Measurements from ENCODE around the gene APBB2.
"Not testable (repeated sequence)": the region's sequence is repeated elsewhere in the genome, so short reads cannot be mapped to it uniquely, and the experiment has no call there.

Gene APBB2

DNA sequence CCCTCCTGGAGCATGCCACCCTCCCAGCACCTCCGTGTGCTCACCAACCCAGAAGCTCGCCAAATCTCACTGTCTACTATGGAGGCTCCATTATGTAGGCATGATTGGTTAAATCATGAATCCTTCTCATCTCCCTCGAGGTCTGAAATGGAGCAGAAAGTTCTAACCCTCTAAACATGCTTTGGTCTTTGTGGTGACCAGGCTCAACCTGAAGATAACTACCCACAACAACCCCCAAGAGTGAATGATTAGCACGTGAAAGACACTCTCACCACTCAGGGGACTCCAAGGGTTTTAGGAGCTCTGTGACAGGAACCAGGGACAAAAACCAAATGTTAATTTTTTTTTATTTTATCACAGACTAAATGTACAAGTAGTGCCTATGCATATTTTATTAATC lies 47.2 kb downstream of the APBB2 start:
- ATAC-seq (no peak), DNase-seq (no peak)
- no peaks in the 10 kb centered on the region for H3K4me1 Mint-ChIP-seq
- peaks cover 2% of the 10 kb centered on the region for H3K9me3 Mint-ChIP-seq
- no peaks in the 10 kb centered on the region for H3K36me3 Mint-ChIP-seq (ENCODE audit: low read depth)
- H3K27ac Mint-ChIP-seq = no peak overlapping the region
- no peaks in the 10 kb centered on the region for H3K27me3 Mint-ChIP-seq
- H3K4me3 Mint-ChIP-seq = no peak overlapping the region

DNA sequence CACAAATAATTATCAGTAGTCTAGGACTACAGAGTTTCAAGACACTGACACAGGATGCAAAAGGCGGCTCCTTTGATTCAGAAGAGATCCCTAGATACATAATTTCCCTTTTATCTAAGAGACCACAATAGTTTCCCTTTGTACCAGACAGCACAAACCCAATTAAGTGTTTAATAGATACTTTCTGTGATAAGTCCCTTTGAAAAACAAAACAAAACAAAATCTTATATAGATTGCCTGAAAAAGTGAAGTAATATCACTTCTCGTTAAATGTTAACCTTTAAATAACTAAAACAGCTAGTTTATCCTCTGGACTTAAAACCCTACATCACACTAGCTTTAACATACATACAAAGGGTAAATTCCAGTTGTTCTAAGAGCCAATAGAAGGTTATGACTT lies 49.9 kb downstream of the APBB2 start:
- ATAC-seq (no peak), DNase-seq (no peak)
- Mint-ChIP-seq H3K36me3 (ENCODE audit: low read depth) (no peaks in the 10 kb centered on the region), H3K9me3 (no peaks in the 10 kb centered on the region), H3K27me3 (no peaks in the 10 kb centered on the region), H3K27ac (no peak overlapping the region), H3K4me1 (no peaks in the 10 kb centered on the region), H3K4me3 (no peak overlapping the region)

DNA sequence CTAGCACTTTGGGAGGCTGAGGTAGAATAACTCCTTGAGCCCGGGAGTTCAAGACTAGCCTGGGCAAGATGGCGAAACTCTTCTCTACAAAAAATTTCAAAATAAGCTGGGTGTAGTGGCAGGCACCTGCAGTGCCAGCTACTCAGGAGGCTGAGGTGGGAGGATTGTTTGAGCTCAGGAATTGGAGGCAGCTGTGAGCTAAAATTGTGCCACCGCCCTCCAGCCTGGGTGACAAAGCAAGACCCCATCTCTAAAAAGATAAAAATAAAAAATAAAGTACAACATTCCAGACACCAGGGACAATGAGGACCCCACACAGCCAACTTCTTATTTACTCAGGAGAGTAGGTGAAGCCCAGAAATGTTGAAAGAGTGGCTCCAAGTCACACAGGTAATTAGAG lies 53.0 kb downstream of the APBB2 start:
- ATAC-seq = no peak
- Mint-ChIP-seq H3K27me3 (peaks cover 3% of the 10 kb centered on the region), H3K4me1 (no peaks in the 10 kb centered on the region), H3K9me3 (no peaks in the 10 kb centered on the region), H3K27ac (no peak overlapping the region), H3K4me3 (no peak overlapping the region), H3K36me3 (ENCODE audit: low read depth) (no peaks in the 10 kb centered on the region)
- DNase-seq = no peak

DNA sequence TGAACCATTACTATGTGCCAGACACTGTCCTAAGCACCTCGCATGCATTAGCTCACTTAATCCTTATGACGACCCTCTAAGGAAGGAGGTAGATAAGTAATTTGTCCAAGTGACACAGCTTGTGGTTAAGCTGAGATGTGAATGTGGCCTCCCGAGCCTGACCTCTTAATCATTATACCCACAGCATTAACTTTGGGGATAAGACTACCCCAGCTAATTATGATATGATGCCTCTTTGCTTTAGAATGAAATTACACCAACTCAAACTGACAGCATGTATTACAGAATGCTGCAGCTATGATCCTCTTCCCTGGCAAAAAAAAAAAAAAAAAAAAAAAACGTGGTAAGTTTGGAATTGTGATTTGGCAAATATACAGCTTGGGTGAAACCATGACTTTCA lies 53.5 kb downstream of the APBB2 start:
- Mint-ChIP-seq H3K9me3 (no peaks in the 10 kb centered on the region), H3K4me1 (no peaks in the 10 kb centered on the region), H3K36me3 (ENCODE audit: low read depth) (no peaks in the 10 kb centered on the region), H3K4me3 (no peak overlapping the region), H3K27me3 (peaks cover 4% of the 10 kb centered on the region), H3K27ac (no peak overlapping the region)
- no peak for ATAC-seq
- no peak for DNase-seq

DNA sequence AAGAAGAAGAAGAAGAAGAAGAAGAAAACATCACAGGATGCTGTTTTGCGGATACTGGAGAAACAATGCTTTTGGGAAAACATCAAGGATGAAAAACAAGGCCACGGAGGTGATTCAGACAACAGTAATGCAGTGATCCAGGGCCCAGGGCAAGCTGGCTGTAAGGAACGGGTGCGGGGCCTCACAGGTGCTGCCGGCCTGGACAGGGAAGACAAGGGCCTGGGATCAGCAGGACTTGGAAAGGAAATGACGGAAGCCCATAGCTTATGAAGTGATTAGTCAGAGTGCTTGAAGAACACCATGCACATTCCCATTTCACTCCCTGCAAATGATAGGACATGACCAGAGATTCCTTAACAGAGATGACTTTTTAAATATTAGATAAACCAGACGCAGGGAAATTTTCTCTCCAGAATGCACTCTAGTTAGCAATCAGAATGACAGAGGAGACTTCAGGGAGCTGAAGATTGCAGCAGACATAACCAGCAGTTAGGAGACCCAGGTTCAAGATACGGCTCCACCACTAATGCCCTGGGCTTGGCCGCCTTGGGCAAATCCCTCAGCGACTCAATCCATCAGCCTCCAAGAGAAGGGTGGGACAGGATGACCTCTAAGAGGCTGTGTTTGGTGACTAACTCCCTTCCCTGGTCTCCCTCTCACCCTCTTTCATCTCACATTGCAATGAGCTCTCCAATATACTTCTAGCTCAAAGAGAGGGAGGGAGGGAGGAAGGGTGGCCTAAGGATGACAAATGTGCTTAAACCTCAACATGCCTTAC lies 54.1 kb downstream of the APBB2 start:
- peaks cover 7% of the 10 kb centered on the region for H3K27me3 Mint-ChIP-seq
- DNase-seq (no peak), ATAC-seq (no peak)
- no peaks in the 10 kb centered on the region for H3K4me1 Mint-ChIP-seq
- H3K4me3 Mint-ChIP-seq = no peak overlapping the region
- no peaks in the 10 kb centered on the region for H3K36me3 Mint-ChIP-seq (ENCODE audit: low read depth)
- H3K27ac Mint-ChIP-seq = no peak overlapping the region
- no peaks in the 10 kb centered on the region for H3K9me3 Mint-ChIP-seq

DNA sequence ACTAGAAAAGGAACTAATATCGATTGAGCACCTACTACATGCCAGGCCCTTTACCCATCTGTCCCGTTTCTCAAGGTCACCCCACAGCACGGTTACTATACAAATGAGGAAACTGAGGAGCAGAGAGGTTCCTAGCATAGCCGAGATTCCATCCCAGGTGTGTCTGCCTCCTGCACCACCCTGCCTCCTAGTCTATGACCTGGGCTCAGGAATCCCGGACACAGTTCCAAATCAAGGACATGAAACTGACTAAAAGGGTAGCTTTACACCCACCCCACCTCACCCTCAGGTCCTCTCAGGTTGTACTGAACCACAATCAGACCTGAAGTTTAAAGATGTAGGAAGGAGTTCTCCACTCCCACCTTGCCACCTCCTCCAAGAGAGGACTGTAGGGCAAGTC lies 55.6 kb downstream of the APBB2 start:
- no peaks in the 10 kb centered on the region for H3K9me3 Mint-ChIP-seq
- no peaks in the 10 kb centered on the region for H3K36me3 Mint-ChIP-seq (ENCODE audit: low read depth)
- H3K27me3 Mint-ChIP-seq = peaks cover 8% of the 10 kb centered on the region
- no peak overlapping the region for H3K27ac Mint-ChIP-seq
- no peak overlapping the region for H3K4me3 Mint-ChIP-seq
- DNase-seq (no peak), ATAC-seq (no peak)
- H3K4me1 Mint-ChIP-seq = no peaks in the 10 kb centered on the region

DNA sequence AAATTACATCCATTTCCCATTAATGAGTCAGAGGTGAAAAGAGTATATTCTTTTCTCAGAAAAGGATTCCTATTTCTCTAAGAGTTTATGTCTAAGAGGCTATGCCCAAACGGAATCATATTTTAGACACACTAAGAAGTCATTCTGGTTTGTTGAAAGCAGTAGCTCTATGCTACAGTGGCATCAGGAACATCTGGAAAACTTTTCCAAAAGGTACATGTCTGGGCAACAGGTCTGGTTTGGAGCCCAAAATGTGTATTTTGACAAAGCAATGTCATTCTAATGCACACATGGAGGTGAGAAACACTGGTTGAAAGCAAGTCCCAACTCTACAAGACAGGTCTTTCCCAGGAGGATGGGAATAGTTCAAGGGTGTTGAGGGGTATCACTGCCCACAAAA lies 56.1 kb downstream of the APBB2 start:
- no peaks in the 10 kb centered on the region for H3K4me1 Mint-ChIP-seq
- DNase-seq (no peak), ATAC-seq (no peak)
- H3K27me3 Mint-ChIP-seq = peaks cover 8% of the 10 kb centered on the region
- H3K9me3 Mint-ChIP-seq = no peaks in the 10 kb centered on the region
- no peaks in the 10 kb centered on the region for H3K36me3 Mint-ChIP-seq (ENCODE audit: low read depth)
- no peak overlapping the region for H3K4me3 Mint-ChIP-seq
- H3K27ac Mint-ChIP-seq = no peak overlapping the region

DNA sequence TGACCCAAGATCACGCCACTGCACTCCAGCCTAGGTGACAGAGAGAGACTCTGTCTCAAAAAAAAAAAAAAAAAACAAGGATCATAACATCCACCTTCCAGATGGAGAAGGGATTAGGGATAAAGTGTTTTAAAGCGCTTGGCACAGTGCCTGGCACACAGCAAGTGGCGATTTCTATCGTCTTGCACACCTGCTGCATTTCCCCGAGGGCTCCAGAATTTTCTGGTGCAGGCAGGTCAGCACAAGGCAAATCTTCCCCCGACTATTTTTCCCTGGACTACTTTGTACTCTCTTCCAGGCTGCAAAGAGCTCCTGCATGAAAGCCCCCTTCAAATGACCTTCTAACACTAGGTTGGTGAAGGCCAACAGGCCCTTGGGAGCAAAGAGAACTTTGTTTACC lies 57.3 kb downstream of the APBB2 start:
- H3K27ac Mint-ChIP-seq = no peak overlapping the region
- H3K27me3 Mint-ChIP-seq = peaks cover 8% of the 10 kb centered on the region
- ATAC-seq (no peak), DNase-seq (no peak)
- H3K4me1 Mint-ChIP-seq = no peaks in the 10 kb centered on the region
- H3K36me3 Mint-ChIP-seq (ENCODE audit: low read depth) = no peaks in the 10 kb centered on the region
- no peaks in the 10 kb centered on the region for H3K9me3 Mint-ChIP-seq
- no peak overlapping the region for H3K4me3 Mint-ChIP-seq

DNA sequence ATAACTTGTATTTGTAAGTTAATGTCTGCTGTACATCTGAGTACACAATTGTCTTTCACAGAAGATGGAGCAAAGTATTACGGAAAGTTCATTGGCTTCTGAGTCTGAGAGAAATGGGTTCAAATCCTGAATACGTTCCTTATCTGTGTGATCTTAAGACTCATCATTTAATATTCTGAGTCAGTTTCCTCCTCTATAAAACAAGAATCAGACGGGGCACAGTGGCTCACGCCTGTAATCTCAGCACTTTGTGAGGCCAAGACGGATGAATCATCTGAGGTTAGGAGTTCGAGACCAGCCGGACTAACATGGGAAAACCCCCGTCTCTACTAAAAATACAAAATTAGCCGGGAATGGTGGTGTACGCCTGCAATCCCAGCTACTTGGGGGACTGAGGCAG lies 57.8 kb downstream of the APBB2 start:
- Mint-ChIP-seq H3K9me3 (no peaks in the 10 kb centered on the region), H3K4me3 (no peak overlapping the region), H3K36me3 (ENCODE audit: low read depth) (no peaks in the 10 kb centered on the region), H3K27ac (no peak overlapping the region), H3K4me1 (no peaks in the 10 kb centered on the region), H3K27me3 (peaks cover 8% of the 10 kb centered on the region)
- DNase-seq (no peak), ATAC-seq (no peak)

DNA sequence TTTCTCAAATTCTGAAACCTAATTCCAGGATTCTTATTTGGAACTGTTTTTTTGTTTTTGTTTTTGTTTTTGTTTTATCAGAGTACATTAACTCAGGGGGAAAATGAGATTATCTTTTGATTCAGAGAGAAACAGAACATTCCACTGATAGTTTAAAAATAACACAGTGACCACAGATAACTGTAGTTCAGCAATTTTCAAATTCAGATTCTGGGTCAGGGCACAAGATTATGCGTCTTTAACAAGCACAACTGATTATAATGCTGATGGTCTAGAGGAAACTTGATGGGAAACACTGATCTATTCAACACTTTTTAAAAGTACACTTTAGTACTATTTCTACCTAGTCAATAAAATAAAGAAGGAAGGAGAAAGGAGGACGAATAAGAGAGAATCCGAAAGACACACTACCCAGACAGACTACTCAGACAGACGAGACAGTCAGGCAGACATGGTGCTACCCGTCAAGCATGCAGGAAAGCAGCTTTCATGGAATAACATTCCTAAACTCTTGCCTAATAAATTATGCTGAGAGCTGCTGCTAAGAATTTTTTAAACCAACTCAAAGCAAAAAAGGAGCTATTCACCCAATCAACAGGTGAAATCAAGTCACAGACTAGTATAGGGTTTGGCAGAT lies 59.0 kb downstream of the APBB2 start:
- Mint-ChIP-seq H3K4me3 (no peak overlapping the region), H3K36me3 (ENCODE audit: low read depth) (no peaks in the 10 kb centered on the region), H3K27me3 (peaks cover 8% of the 10 kb centered on the region), H3K9me3 (no peaks in the 10 kb centered on the region), H3K4me1 (no peaks in the 10 kb centered on the region), H3K27ac (no peak overlapping the region)
- DNase-seq (no peak), ATAC-seq (no peak)

DNA sequence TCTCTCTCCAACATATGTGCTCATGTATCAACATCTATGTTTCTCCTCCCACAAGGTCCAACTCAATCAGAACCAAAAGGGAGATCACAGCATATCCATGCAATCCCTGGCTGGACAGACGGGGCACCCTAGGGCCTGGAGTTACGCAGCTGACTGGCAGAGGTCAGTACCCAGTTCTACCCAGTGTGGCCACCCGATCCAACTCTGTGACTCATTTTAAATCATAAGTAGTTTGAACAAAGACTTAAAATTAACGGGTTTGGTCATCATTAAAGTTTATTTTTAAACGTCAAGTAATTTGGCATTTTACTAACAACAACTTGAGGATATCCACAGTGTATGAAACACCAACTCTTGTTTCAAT lies 59.5 kb downstream of the APBB2 start:
- no peak for DNase-seq
- ATAC-seq = no peak
- peaks cover 1% of the 10 kb centered on the region for H3K9me3 Mint-ChIP-seq
- H3K4me1 Mint-ChIP-seq = no peaks in the 10 kb centered on the region
- no peak overlapping the region for H3K27ac Mint-ChIP-seq
- H3K27me3 Mint-ChIP-seq = peaks cover 8% of the 10 kb centered on the region
- H3K36me3 Mint-ChIP-seq (ENCODE audit: low read depth) = no peaks in the 10 kb centered on the region
- no peak overlapping the region for H3K4me3 Mint-ChIP-seq

DNA sequence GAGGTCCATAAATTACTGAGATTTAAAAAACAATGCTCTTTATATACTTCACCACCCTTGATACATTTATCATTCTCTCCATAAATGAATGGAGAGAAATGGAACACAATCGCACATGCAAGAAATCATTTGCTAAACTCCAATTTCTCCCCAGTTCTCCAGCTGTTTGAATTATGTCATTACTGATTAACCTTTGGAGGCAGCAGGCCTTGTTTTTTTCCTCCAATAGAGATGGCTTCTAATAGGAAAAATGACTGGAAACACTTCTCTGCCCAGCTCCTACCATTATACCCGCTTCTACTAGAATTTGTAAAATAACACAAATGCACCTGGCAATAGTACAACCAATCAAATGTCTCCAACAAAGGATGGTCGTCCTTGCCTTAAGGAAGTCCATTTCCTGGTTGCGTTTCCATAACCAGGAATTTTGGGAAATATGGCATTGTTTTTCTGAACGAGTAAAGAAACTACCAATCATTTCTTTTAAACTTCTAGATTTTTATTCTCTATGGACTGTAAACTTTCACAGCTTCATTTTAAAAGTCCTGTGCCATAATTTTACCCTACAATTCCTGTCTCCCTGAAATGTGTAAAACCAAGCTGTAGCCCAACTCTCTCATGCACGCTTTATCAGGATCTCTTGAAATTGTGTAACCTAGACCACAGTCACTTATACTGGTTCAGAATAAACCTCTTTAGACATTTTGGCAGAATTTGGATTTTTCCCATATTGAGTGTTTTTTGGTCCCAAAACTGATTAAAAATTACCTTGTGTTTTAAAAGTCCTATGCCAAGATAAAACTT lies 60.1 kb downstream of the APBB2 start:
- ATAC-seq (no peak), DNase-seq (no peak)
- Mint-ChIP-seq H3K27me3 (peaks cover 10% of the 10 kb centered on the region), H3K4me1 (no peaks in the 10 kb centered on the region), H3K27ac (no peak overlapping the region), H3K36me3 (ENCODE audit: low read depth) (no peaks in the 10 kb centered on the region), H3K9me3 (peaks cover 4% of the 10 kb centered on the region), H3K4me3 (no peak overlapping the region)

DNA sequence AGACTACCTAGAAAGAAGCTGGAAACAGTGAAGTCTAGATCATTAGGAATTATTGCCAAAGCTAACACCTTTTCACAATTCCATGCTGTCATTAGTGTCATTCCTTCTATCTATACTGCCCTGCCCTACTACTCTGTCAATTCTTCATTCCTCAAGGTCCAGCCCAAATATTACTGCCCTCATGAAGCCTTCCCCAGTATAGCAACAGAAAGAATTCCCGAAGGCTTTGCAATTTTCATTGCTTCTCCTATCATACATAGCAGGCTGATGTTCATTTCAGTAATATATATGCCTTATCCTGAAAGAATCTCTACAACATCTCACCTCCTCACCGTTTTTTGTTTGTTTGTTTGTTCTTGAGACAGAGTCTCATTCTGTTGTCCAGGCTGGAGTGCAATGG lies 63.9 kb downstream of the APBB2 start:
- no peak overlapping the region for H3K27ac Mint-ChIP-seq
- no peaks in the 10 kb centered on the region for H3K36me3 Mint-ChIP-seq (ENCODE audit: low read depth)
- H3K4me3 Mint-ChIP-seq = no peak overlapping the region
- no peaks in the 10 kb centered on the region for H3K4me1 Mint-ChIP-seq
- peaks cover 8% of the 10 kb centered on the region for H3K27me3 Mint-ChIP-seq
- H3K9me3 Mint-ChIP-seq = peaks cover 4% of the 10 kb centered on the region
- DNase-seq (no peak), ATAC-seq (no peak)

DNA sequence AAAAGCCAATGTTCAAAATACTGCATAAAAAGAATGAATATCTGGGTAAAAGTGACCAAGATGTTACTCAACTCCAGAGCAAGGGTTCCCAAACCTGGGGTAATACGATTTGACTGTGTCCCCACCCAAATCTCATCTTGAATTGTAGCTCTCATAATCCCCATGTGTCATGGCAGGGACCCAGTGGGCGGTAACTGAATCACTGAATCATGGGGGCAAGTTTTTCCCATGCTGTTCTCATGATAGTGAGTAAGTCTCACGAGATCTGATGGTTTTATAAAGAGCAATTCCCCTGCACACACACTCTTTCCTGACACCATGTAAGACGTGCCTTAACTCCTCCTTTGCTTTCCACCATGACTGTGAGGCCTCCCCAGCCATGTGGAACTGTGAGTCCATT lies 64.8 kb downstream of the APBB2 start:
- not testable (repeated sequence) for DNase-seq; H3K27ac Mint-ChIP-seq; H3K27me3 Mint-ChIP-seq; H3K36me3 Mint-ChIP-seq (ENCODE audit: low read depth); H3K4me1 Mint-ChIP-seq; ATAC-seq; H3K9me3 Mint-ChIP-seq; H3K4me3 Mint-ChIP-seq

DNA sequence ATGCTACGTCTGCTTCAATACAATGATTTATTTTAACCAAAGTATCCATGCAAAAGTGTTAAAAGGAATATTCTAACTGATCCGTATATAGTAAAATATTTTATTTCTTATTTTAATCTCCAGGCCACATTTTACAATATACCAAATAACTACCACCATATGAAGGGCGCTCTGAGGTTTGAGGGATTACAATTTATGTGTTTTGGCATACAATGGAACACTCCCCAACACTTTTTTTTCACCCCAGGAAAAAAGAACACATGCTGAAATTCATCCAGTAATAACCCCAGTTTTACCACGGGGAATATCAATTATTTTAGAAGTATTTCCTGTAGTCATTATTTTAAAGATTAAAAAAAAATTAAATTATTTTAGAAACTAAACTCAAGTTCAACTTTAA lies 65.4 kb downstream of the APBB2 start:
- H3K27me3 Mint-ChIP-seq = peaks cover 6% of the 10 kb centered on the region
- H3K9me3 Mint-ChIP-seq = peaks cover 4% of the 10 kb centered on the region
- ATAC-seq (no peak), DNase-seq (no peak)
- H3K4me3 Mint-ChIP-seq = no peak overlapping the region
- no peaks in the 10 kb centered on the region for H3K4me1 Mint-ChIP-seq
- no peak overlapping the region for H3K27ac Mint-ChIP-seq
- H3K36me3 Mint-ChIP-seq (ENCODE audit: low read depth) = no peaks in the 10 kb centered on the region

Data from activated naive CD8-positive, alpha-beta T cell treated with anti-CD3 and anti-CD28 coated beads, Interleukin-2, amount 50 U/mL, for 24 hours (primary cell).